Gastrocnemius medialis (tissue), 4 donors: ENCODE results near the gene LAIR2.

Experiments used
- CTCF ChIP-seq, 5 experiments: fragments of 450-650 bp in 3 of 5; fragments of 200-600 bp in 2 of 5; sonication (generic) in 2 of 5; IDR thresholded peaks in 4 of 5; conservative IDR thresholded peaks in 1 of 5; 1 replicate in 4 of 5; 2 replicates in 1 of 5; pipeline ENCODE4 v1.5.1; 2016 to 2019; ENCODE audit warnings: antibody characterized with exemption in 5 of 5, mild to moderate bottlenecking in 3 of 5, moderate library complexity in 3 of 5
- POLR2A ChIP-seq, 2 donors: fragments of 450-650 bp; IDR thresholded peaks; one replicate each; pipeline ENCODE4 v1.6.1; 2017; ENCODE audit warnings: antibody characterized with exemption in 2 of 2, mild to moderate bottlenecking in 2 of 2, moderate library complexity in 2 of 2

- TF ChIP-seq CTCF (IDR thresholded peaks at IDR 0.05 in 4 of 5, conservative IDR thresholded peaks at IDR 0.05 in 1 of 5) = no peak
- TF ChIP-seq POLR2A (IDR thresholded peaks at IDR 0.05) = no peak
Measured at GRCh38 chr19:54521022-54521859, 18.6 kb downstream of the LAIR2 start.
